Keratinocyte (primary cell): Measurements from ENCODE around the gene GRIP1.

Experiments used
- EZH2 ChIP-seq: IDR thresholded peaks from one replicate; pipeline ENCODE4 v1.6.1; 2012; ENCODE audit warnings: inconsistent platforms, mild to moderate bottlenecking, low read length, moderate library complexity
- TF ChIP-seq, protein P1 (sequence below), 3 experiments: IDR thresholded peaks in 1 of 3; conservative IDR thresholded peaks in 1 of 3; optimal IDR thresholded peaks in 1 of 3; 2 replicates in 2 of 3; 3 replicates in 1 of 3; pipeline versions ENCODE3 to v1.5.1; 2011; ENCODE audit warnings: low read length in 3 of 3, mild to moderate bottlenecking in 3 of 3, moderate library complexity in 2 of 3, control low read depth in 1 of 3, inconsistent platforms in 1 of 3; ENCODE audit not compliant: insufficient read depth in 2 of 3; ENCODE audit errors: extremely low read depth in 1 of 3

DNA sequence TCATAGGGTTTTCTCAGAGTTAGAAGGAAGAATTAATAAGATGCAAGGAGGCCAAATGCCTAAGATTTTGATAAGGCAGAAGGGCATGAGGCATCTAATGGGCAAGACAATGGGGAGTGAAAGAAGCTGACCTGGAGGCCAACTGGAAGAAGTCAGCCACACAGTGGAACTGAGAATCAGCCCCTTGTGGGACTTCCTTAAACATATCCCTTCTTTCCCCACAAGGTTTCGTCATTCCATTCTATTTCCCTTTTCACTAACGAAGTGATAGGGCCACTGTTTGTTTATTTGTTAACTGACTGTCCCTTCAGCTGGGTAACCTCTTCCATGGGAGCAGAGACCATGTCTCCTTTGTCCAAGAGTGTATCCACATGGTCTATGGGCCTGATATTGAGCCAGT lies 290.4 kb downstream of the GRIP1 start:
- TF ChIP-seq, protein P1, sequence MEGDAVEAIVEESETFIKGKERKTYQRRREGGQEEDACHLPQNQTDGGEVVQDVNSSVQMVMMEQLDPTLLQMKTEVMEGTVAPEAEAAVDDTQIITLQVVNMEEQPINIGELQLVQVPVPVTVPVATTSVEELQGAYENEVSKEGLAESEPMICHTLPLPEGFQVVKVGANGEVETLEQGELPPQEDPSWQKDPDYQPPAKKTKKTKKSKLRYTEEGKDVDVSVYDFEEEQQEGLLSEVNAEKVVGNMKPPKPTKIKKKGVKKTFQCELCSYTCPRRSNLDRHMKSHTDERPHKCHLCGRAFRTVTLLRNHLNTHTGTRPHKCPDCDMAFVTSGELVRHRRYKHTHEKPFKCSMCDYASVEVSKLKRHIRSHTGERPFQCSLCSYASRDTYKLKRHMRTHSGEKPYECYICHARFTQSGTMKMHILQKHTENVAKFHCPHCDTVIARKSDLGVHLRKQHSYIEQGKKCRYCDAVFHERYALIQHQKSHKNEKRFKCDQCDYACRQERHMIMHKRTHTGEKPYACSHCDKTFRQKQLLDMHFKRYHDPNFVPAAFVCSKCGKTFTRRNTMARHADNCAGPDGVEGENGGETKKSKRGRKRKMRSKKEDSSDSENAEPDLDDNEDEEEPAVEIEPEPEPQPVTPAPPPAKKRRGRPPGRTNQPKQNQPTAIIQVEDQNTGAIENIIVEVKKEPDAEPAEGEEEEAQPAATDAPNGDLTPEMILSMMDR (optimal IDR thresholded peaks at IDR 0.05 in 1 of 3, IDR thresholded peaks at IDR 0.05 in 1 of 3, conservative IDR thresholded peaks at IDR 0.05 in 1 of 3; ENCODE audit: extremely low read depth in 1 of 3, insufficient read depth in 2 of 3, low read length in 3 of 3) = no peak
- no peak for TF ChIP-seq EZH2
